Renal cortical epithelial cell (primary cell): ENCODE results near the gene HMGA1. TPM values are rescaled to one million over a fixed set of nuclear protein-coding genes. Genes with fewer than 3 reads are reported as not detected.
"Not testable (repeated sequence)": the region's sequence is repeated elsewhere in the genome, so short reads cannot be mapped to it uniquely, and the experiment has no call there.

ENCODE experiments used
- DNase-seq: peaks from one replicate; pipeline ENCODE4 v3.0.0-alpha.2; 2011; ENCODE audit warnings: low read depth
- total RNA-seq: library from RNA; depleted of rRNA; stranded (reverse); fragments of >200 nt; gene quantifications from 2 replicates; pipeline ENCODE4 v1.2.3, GENCODE V29; 2014

Gene HMGA1
- total RNA-seq, 1 donor from 2014 or later = 41.1 TPM

GRCh38 chr6:34240329-34241248, 3.9 kb downstream of the HMGA1 start:
- no peak for DNase-seq

GRCh38 chr6:34241351-34242215, 4.9 kb downstream of the HMGA1 start:
- no peak for DNase-seq

GRCh38 chr6:34242252-34243130, 5.8 kb downstream of the HMGA1 start:
- no peak for DNase-seq

GRCh38 chr6:34243131-34243771, 6.6 kb downstream of the HMGA1 start:
- peak; percentile 41 for DNase-seq

- peak; percentile 93 for DNase-seq
Measured at GRCh38 chr6:34243901-34244884, 7.5 kb downstream of the HMGA1 start.

- not testable (repeated sequence) for DNase-seq
Measured at GRCh38 chr6:34245032-34245760, 8.5 kb downstream of the HMGA1 start.

GRCh38 chr6:34245761-34246140, 9.1 kb downstream of the HMGA1 start:
- DNase-seq = not testable (repeated sequence)

GRCh38 chr6:34246249-34246562, 9.5 kb downstream of the HMGA1 start:
- DNase-seq = no peak

- no peak for DNase-seq
Measured at GRCh38 chr6:34246563-34247391, 10.1 kb downstream of the HMGA1 start.

- no peak for DNase-seq
Measured at GRCh38 chr6:34247481-34248197, 11.0 kb downstream of the HMGA1 start.

GRCh38 chr6:34248198-34248726, 11.6 kb downstream of the HMGA1 start:
- DNase-seq = no peak

- peak; percentile 79 for DNase-seq
Measured at GRCh38 chr6:34248727-34249468, 12.2 kb downstream of the HMGA1 start, which contains the start of gene SMIM29. Gene SMIM29 (minus strand): TSS chr6:34249006. CDS start chr6:34247791, 1,215 bp downstream.

GRCh38 chr6:34249469-34250261, 13.0 kb downstream of the HMGA1 start:
- no peak for DNase-seq

GRCh38 chr6:34252395-34252794, 15.7 kb downstream of the HMGA1 start:
- not testable (repeated sequence) for DNase-seq

- DNase-seq = no peak
Measured at GRCh38 chr6:34259529-34260069, 22.9 kb downstream of the HMGA1 start.
